Fibroblast of lung (primary cell): ENCODE measurements around the gene GOLGA3. TPM values are rescaled to one million over a fixed set of nuclear protein-coding genes. Genes with fewer than 3 reads are reported as not detected.

Experiments
- DNase-seq, 2 donors: peaks; one replicate each; pipeline versions ENCODE4 v3.0.0 to v3.0.0-alpha.2; 2010; ENCODE audit warnings: low read depth in 2 of 2
- H2AFZ ChIP-seq: 2 replicates; pipeline ENCODE4 v1.5.1; 2012; ENCODE audit warnings: low read length, control low read depth, inconsistent platforms
- H3K27ac ChIP-seq: 2 replicates; pipeline ENCODE4 v1.5.1; 2011; ENCODE audit warnings: low read length, control low read depth; ENCODE audit not compliant: insufficient read depth
- H3K27me3 ChIP-seq: 2 replicates; pipeline ENCODE4 v1.5.1; 2011; ENCODE audit warnings: mild to moderate bottlenecking, low read length; ENCODE audit not compliant: control insufficient read depth, insufficient read depth
- H3K36me3 ChIP-seq: 2 replicates; pipeline ENCODE4 v1.5.1; 2011; ENCODE audit warnings: low read length; ENCODE audit not compliant: control insufficient read depth, insufficient read depth
- H3K4me1 ChIP-seq: 2 replicates; pipeline ENCODE4 v1.5.1; 2011; ENCODE audit warnings: low read length; ENCODE audit not compliant: control insufficient read depth, insufficient read depth; ENCODE audit errors: extremely low read depth
- H3K4me2 ChIP-seq: 2 replicates; pipeline ENCODE4 v1.5.1; 2011; ENCODE audit warnings: low read length, control low read depth; ENCODE audit not compliant: insufficient read depth; ENCODE audit errors: extremely low read depth
- H3K4me3 ChIP-seq, 4 experiments: fragments of 200-600 bp in 1 of 4; sonication (generic) in 1 of 4; replicated peaks in 1 of 4; 2 replicates each; pipeline ENCODE4 v1.5.1; 2011 to 2016; ENCODE audit warnings: low read length in 4 of 4, low read depth in 3 of 4, mild to moderate bottlenecking in 3 of 4, control low read depth in 2 of 4, inconsistent platforms in 1 of 4, mixed read lengths in 1 of 4; ENCODE audit not compliant: insufficient read depth in 1 of 4; ENCODE audit errors: control extremely low read depth in 1 of 4
- H3K79me2 ChIP-seq: 2 replicates; pipeline ENCODE4 v1.5.1; 2012; ENCODE audit warnings: mild to moderate bottlenecking, low read length, inconsistent platforms; ENCODE audit not compliant: control insufficient read depth, insufficient read depth
- H3K9ac ChIP-seq: 2 replicates; pipeline ENCODE4 v1.5.1; 2011; ENCODE audit warnings: mild to moderate bottlenecking, low read length, control low read depth; ENCODE audit not compliant: insufficient read depth
- H3K9me3 ChIP-seq: 2 replicates; pipeline ENCODE4 v1.5.1; 2012; ENCODE audit warnings: low read depth, low read length; ENCODE audit not compliant: control insufficient read depth, insufficient read depth
- H4K20me1 ChIP-seq: 2 replicates; pipeline ENCODE4 v1.5.1; 2011; ENCODE audit warnings: low read length; ENCODE audit not compliant: control insufficient read depth, insufficient read depth; ENCODE audit errors: extremely low read depth
- EZH2 ChIP-seq: IDR thresholded peaks from 2 replicates; pipeline ENCODE4 v1.5.1; 2012; ENCODE audit warnings: low read length, control low read depth, mild to moderate bottlenecking; ENCODE audit errors: missing control alignments
- polyA plus RNA-seq, 2 donors: library from polyadenylated mRNA; depleted of rRNA in 1 of 2; stranded (reverse) in 1 of 2; unstranded in 1 of 2; fragments of >200 nt; gene quantifications; 2 replicates each; pipeline ENCODE4 v1.2.1, GENCODE V29; 2011 to 2012; ENCODE audit warnings: missing spikeins in 1 of 2
- total RNA-seq: library from RNA; depleted of rRNA; stranded (reverse); fragments of >200 nt; gene quantifications from 2 replicates; pipeline ENCODE4 v1.2.1, GENCODE V29; 2014
- TF ChIP-seq, protein P1 (sequence below), 2 donors: IDR thresholded peaks in 1 of 2; conservative IDR thresholded peaks in 1 of 2; 1 replicate in 1 of 2; 2 replicates in 1 of 2; pipeline ENCODE4 v1.5.1; 2011 to 2012; ENCODE audit warnings: low read length in 2 of 2, control low read depth in 1 of 2, inconsistent platforms in 1 of 2, low read depth in 1 of 2, mild to moderate bottlenecking in 1 of 2

GOLGA3 gene
- total and polyA plus RNA-seq, 2 donors (not counting 1 experiment from before 2014, with no cell fraction given): 28.3 to 133 TPM

DNA sequence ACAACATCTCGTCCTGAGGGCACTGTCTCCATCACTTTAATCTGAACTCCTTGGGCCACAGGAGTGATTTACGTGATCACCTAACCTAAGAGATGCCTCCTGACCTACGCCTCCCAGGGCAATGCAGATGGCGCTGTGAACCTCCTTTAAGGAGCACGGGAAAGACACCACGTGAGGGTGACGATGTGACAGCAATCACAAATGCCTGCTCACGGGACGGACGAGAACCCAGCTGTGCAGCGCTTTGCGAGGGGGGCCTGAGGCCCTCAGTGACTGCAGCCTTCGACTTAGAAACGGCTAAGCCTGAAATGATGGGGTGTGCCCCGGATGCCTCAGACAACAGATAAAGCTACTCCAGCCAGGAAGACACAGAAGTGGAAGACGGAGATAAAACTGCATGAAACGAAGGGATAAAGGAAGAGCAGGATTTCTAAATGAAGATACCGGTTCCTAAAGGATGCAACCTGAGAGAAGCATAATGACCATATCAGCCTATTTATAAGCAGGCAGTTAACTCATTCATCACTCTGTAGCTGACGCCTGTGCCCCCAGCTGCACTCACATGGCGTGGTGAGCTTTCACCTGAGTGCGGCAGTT, 13.9 kb upstream of the GOLGA3 start:
- Histone ChIP-seq H3K27ac (no peak overlapping the region), H3K79me2 (no peaks in the 10 kb centered on the region), H3K36me3 (peaks cover 35% of the 10 kb centered on the region), H3K4me3 (no peak overlapping the region), H4K20me1 (no peaks in the 10 kb centered on the region), H3K9me3 (no peaks in the 10 kb centered on the region), H3K27me3 (no peaks in the 10 kb centered on the region), H3K4me2 (no peak overlapping the region), H3K4me1 (no peaks in the 10 kb centered on the region), H3K9ac (no peak overlapping the region), H2AFZ (no peak overlapping the region)
- no peak for DNase-seq
- no peak for TF ChIP-seq EZH2
- TF ChIP-seq, protein P1, sequence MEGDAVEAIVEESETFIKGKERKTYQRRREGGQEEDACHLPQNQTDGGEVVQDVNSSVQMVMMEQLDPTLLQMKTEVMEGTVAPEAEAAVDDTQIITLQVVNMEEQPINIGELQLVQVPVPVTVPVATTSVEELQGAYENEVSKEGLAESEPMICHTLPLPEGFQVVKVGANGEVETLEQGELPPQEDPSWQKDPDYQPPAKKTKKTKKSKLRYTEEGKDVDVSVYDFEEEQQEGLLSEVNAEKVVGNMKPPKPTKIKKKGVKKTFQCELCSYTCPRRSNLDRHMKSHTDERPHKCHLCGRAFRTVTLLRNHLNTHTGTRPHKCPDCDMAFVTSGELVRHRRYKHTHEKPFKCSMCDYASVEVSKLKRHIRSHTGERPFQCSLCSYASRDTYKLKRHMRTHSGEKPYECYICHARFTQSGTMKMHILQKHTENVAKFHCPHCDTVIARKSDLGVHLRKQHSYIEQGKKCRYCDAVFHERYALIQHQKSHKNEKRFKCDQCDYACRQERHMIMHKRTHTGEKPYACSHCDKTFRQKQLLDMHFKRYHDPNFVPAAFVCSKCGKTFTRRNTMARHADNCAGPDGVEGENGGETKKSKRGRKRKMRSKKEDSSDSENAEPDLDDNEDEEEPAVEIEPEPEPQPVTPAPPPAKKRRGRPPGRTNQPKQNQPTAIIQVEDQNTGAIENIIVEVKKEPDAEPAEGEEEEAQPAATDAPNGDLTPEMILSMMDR (conservative IDR thresholded peaks at IDR 0.05 in 1 of 2, IDR thresholded peaks at IDR 0.05 in 1 of 2; ENCODE audit: low read depth in 1 of 2, low read length in 2 of 2): no peak

- H3K9ac ChIP-seq: no peak overlapping the region
- H3K27ac ChIP-seq: no peak overlapping the region
- no peak overlapping the region for H2AFZ ChIP-seq
- H3K4me3 ChIP-seq: no peak overlapping the region
- H3K79me2 ChIP-seq: no peaks in the 10 kb centered on the region
- peaks cover 30% of the 10 kb centered on the region for H3K36me3 ChIP-seq
- H3K4me1 ChIP-seq: no peaks in the 10 kb centered on the region
- no peaks in the 10 kb centered on the region for H3K27me3 ChIP-seq
- no peak for DNase-seq
- TF ChIP-seq, protein P1 (conservative IDR thresholded peaks at IDR 0.05 in 1 of 2, IDR thresholded peaks at IDR 0.05 in 1 of 2; ENCODE audit: low read depth in 1 of 2, low read length in 2 of 2): no peak
- TF ChIP-seq EZH2: no peak
- no peak overlapping the region for H3K4me2 ChIP-seq
- H4K20me1 ChIP-seq: no peaks in the 10 kb centered on the region
- no peaks in the 10 kb centered on the region for H3K9me3 ChIP-seq
Measured at GRCh38 chr12:132841151-132841550, 12.5 kb upstream of the GOLGA3 start.

DNA sequence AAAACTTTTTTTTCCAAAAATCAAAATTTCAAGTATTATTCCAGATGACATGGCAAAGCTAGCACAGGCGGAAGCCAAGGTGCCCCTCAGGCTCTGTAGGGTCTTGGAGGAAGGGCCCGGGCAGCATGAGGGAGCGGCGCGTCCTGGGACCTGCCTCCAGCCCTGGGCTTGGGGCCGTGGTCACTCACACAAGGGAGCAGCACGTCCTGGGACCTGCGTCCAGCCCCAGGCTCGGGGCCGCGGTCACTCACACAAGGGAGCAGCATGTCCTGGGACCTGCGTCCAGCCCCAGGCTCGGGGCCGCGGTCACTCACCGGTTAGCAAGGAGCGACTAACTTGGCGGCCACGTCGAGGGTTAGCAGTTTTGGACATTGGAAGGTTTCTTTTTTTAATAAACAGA, 11.9 kb upstream of the GOLGA3 start:
- Histone ChIP-seq H3K27ac (no peak overlapping the region), H3K79me2 (no peaks in the 10 kb centered on the region), H3K4me3 (no peak overlapping the region), H3K9ac (no peak overlapping the region), H4K20me1 (no peaks in the 10 kb centered on the region), H3K4me2 (no peak overlapping the region), H2AFZ (no peak overlapping the region), H3K36me3 (peaks cover 30% of the 10 kb centered on the region), H3K27me3 (no peaks in the 10 kb centered on the region), H3K9me3 (no peaks in the 10 kb centered on the region), H3K4me1 (no peaks in the 10 kb centered on the region)
- no peak for DNase-seq
- no peak for TF ChIP-seq EZH2
- TF ChIP-seq, protein P1 (conservative IDR thresholded peaks at IDR 0.05 in 1 of 2, IDR thresholded peaks at IDR 0.05 in 1 of 2; ENCODE audit: low read depth in 1 of 2, low read length in 2 of 2): no peak
